ENCODE results near the gene DHRSX. TPM values are rescaled to one million over a fixed set of nuclear protein-coding genes. Genes with fewer than 3 reads are reported as not detected.

The DHRSX gene
- total and polyA plus RNA-seq, 2 of the 13 experiments (the other 11 are each of a cell fraction or from before 2014, with no cell fraction given), result 15.5 to 24.3 TPM

GRCh38 chrX:2462074-2462473 is 38.7 kb downstream of the DHRSX start:
- no peak for FAIRE-seq
- H3K36me3 ChIP-seq (replicated peaks in 1 of 2; ENCODE audit: control insufficient read depth in 1 of 2, insufficient read depth in 2 of 2, low read length in 2 of 2), result no peaks in the 10 kb centered on the region
- ChIA-PET POLR2A (no interaction called here), CTCF (ENCODE audit: low intra/inter-chr PET ratio, low total read pairs) (no interaction called here)
- H3K27me3 ChIP-seq (ENCODE audit: control insufficient read depth in 1 of 2, insufficient read depth in 2 of 2, low read length in 2 of 2), result no peaks in the 10 kb centered on the region
- no peak overlapping the region for H3K4me2 ChIP-seq (ENCODE audit: low read depth, low read length)
- H3K79me2 ChIP-seq (ENCODE audit: insufficient read depth, low read length), result peaks cover 18% of the 10 kb centered on the region
- H4K20me1 ChIP-seq (ENCODE audit: insufficient read depth, low read length), result peaks cover 10% of the 10 kb centered on the region
- no TSS peak for BruUV-seq (replicated peaks)
- peaks cover 9% of the 10 kb centered on the region for H3K4me1 ChIP-seq (ENCODE audit: insufficient read depth, low read length)
- H2AFZ ChIP-seq (ENCODE audit: low read length), result no peak overlapping the region
- intact Hi-C loops (cut with micrococcal nuclease; ENCODE audit: unreplicated experiment) (no loop called here), in situ Hi-C loops (cut with HindIII; ENCODE audit: extremely low pct_ligation_motif_present, low pct_unique_long_range_greater_than_20kb) (no loop called here)
- ATAC-seq, result no peak
- DNase-seq (ENCODE audit: low spot score), result no peak
- no peak overlapping the region for H3K9ac ChIP-seq (ENCODE audit: insufficient read depth, low read depth, low read length)
- H3K4me3 ChIP-seq (replicated peaks in 1 of 3; ENCODE audit: insufficient read depth in 1 of 3, low read depth in 2 of 3, low read length in 3 of 3), result no peak overlapping the region
- H3K27ac ChIP-seq (ENCODE audit: extremely low read length, insufficient read depth, low read length), result no peak overlapping the region
- H3K9me3 ChIP-seq (ENCODE audit: low read length), result no peaks in the 10 kb centered on the region
- WGBS (ENCODE audit: low lambda C conversion rate), result 90% methylated on average over 5 of the region's 5 CpGs
- TF ChIP-seq SMYD3 (CRISPR knock-in tag; IDR thresholded peaks at IDR 0.05) (no peak), ZNF430 (CRISPR knock-in tag; IDR thresholded peaks at IDR 0.05) (no peak), ZBTB37 (CRISPR knock-in tag; IDR thresholded peaks at IDR 0.05) (no peak), LBX2 (CRISPR knock-in tag; IDR thresholded peaks at IDR 0.05; ENCODE audit: borderline replicate concordance) (no peak), TRIM22 (IDR thresholded peaks at IDR 0.05) (no peak), ARNT2 (CRISPR knock-in tag; IDR thresholded peaks at IDR 0.05; ENCODE audit: low read depth) (no peak), MED8 (CRISPR knock-in tag; IDR thresholded peaks at IDR 0.05; ENCODE audit: insufficient replicate concordance) (no peak), ZSCAN9 (CRISPR knock-in tag; IDR thresholded peaks at IDR 0.05; ENCODE audit: borderline replicate concordance) (no peak), NFE2 (CRISPR knock-in tag; IDR thresholded peaks at IDR 0.05) (no peak), ZSCAN21 (CRISPR knock-in tag; IDR thresholded peaks at IDR 0.05; ENCODE audit: borderline replicate concordance) (no peak), ATF7 (IDR thresholded peaks at IDR 0.05) (no peak), ATF7 (CRISPR knock-in tag; IDR thresholded peaks at IDR 0.05) (no peak), IRF2 (CRISPR knock-in tag; IDR thresholded peaks at IDR 0.05) (no peak), ZNF276 (CRISPR knock-in tag; IDR thresholded peaks at IDR 0.05; ENCODE audit: low read depth) (no peak)

All from HepG2 (cell line).